Bone marrow (tissue), 2 donors: ENCODE measurements around the gene CDADC1.

Experiments used
- DNase-seq, 2 donors: peaks; one replicate each; lab custom pipeline; 2025; lab: John Stamatoyannopoulos, UW

Gene CDADC1

DNA sequence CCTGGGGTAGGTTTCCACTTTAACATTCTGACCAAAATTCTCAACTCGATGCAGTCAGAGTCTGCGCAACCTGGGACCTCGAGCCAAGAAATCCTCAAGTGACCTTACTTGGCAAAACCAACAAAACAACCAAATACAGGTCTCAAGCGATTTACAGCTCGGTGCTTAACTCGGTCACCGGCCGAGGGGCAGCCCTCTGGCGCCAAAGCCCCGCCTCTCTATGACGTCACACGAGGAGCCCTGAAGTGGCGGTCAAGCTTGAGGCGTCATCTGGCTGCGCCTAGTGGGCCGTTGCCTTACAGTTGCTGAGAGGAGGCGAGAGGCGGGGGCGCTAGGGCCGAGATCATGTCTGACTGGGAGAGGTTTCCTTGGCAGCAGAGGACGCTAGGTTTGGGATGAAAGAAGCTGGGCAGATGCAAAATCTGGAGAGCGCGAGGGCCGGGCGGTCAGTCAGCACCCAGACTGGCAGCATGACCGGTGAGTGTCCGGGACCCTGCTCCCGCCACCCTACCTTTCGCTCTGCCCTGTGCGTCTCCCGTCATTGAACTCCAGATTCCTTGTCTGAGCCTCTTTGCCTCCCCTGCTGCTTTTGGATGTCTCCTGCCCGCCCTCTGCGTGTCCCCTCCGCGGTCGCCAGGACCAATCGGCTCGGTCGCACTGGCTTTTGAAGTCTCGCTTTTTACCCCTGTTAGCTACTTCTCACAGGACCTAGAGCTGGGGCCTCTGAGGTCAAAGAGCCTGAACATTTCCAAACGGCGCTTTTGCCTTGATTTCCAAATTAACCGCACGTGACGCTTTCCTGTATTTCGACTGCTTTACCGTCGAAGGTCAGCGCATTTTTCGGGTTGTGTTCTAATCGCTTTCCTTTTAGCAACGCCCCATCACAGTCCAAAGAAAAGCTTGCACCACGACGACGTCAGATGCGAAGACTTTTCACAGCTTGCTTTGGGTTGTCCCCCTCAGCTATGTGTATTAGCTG lies at the start of gene CDADC1:
Gene CDADC1 (plus strand): TSS at position 283 of the 979 bp plus-strand sequence. CDS start 113 bp downstream, at position 396.
- peak; percentile 77 to 86 for DNase-seq

GRCh38 chr13:49206641-49207040 lies 41.1 kb upstream of the CDADC1 start:
- DNase-seq: no peak

GRCh38 chr13:49208619-49209018 lies 39.1 kb upstream of the CDADC1 start:
- no peak for DNase-seq

DNA sequence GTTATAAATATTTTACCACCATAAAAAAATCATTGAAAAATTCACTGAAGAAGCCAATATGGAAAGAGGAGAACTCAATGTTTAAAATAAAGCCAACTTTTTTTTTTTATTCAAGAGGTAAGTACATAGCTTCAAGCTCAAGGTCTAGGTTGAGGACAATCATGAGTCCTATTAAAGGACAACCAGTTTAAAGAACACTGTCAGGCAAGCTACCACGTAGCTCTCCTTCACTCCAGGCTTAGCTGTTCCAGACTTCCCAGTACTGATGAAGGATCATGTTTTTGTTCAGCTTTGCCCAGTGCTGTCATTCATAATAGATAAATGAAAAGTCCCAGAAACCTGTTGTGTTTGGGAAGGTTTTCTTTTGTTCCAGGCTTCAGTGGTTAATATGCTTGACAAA lies 37.6 kb upstream of the CDADC1 start:
- DNase-seq: no peak

DNA sequence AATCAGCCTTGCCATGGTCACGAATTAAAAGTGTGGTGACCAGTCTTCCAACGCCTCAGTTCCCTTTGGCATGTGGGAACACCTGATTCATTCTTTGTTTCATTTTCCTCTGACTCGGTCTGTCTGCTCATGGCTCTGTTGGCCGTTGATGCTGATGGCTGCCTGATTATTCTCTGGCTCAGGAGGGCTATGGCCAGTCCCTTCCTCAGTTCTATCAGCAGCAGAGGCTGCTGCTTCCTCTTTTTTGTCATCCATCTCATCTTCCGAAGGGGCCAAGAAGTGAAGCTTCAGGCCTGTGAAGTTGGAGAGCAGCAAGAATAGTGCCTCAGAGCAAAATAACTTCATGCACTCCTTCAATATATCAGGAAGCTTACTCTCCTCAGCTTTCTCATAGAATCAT lies 37.1 kb upstream of the CDADC1 start:
- DNase-seq: no peak

GRCh38 chr13:49213539-49213938 lies 34.2 kb upstream of the CDADC1 start:
- DNase-seq: no peak

DNA sequence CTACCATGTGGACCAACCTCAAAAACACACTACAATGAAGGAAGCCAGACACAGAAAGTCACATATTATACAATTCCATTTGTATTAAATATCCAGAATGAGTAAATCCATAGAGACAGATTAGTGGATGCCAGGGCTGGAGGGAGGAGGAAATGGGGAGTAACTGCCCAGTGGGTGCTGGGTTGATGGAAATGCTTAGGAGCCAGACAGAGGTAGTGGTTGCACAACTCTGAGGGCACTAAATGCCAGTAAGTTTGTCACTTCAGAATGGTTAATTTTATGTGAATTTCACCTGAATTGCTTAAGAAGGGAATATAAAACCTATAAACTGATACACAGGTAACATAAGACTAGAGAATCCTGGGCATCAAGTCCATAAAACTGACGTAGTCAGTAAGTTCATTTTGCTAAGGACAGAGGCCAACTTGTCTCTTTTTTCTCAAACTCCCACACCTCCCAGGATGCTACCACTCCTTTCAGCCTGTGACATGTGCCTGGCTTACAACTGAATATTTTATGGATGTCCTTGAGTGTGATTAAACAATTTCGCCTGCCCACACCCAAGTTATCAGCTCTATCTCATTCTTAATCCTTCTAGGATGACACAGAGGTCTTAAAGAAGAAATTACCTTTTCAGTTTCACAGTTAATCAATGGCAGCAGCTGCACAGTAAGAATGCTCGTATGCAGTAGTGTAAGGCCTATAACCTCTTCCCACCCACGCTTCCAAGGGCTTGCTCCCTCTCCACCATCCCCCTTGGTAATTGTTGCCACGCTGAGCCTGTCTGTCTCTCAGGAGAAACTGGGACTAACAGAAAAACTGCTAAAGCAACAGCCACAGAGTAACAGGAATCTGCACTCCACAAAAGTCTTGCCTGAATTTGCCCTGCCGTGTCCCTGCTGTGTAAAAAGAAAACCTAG lies 33.5 kb upstream of the CDADC1 start:
- no peak for DNase-seq

GRCh38 chr13:49214917-49215376 lies 32.8 kb upstream of the CDADC1 start:
- peak; percentile 23 to 85 for DNase-seq

DNA sequence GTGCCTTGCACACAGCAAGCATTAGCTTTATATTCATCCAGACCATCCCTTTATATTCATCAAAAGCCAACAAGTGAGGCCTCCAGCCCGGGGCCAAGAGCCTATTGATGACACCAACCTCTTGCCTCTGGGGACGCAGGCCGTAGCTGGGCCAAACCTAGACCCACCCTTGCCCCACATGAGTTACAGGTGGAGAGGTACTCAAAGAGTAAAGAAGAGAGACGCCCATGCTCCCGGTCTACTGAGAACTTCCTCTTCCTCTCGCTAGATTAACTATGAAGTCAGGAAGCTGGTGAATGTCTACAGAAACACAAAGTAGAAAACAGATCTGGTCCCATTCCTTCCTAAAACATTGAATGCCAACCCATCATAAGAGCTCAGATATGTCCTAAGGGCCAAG lies 31.4 kb upstream of the CDADC1 start:
- no peak for DNase-seq

DNA sequence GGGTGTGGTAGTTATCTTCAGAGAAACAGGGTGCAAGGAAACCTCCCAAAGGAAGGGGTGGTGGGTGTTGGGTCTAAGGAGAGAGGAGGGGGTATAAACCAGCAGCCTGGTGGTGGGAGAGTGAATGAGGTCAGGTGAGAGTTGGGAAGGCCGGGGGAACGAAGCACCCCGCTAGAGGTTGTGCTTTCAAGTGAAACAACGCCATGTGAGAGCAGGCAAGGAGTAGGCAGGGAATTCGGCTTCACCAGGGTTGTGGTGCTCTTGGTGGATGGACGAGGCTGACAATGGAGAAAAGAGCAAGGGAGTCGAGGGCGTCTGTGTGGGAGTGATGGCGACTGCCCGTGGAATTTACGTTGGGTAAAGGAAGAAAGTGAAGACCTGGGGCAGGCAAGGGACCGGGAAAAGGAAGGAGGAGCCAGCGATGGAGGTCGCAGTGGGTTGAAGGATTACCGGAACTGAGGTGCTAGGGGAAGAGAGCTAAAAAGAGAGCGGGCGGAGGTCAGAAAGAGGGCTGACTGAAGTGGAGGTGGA lies 29.7 kb upstream of the CDADC1 start:
- no peak for DNase-seq

GRCh38 chr13:49218493-49219051 lies 29.2 kb upstream of the CDADC1 start:
- no peak for DNase-seq

- no peak for DNase-seq
Observed at GRCh38 chr13:49219647-49220035, 28.1 kb upstream of the CDADC1 start.

GRCh38 chr13:49220036-49220855 lies 27.5 kb upstream of the CDADC1 start, which contains the start of gene MLNR:
TSS of gene MLNR (plus strand) at chr13:49220338. CDS start at chr13:49220338, 0 bp downstream.
- DNase-seq: peak; percentile 22 to 34

DNA sequence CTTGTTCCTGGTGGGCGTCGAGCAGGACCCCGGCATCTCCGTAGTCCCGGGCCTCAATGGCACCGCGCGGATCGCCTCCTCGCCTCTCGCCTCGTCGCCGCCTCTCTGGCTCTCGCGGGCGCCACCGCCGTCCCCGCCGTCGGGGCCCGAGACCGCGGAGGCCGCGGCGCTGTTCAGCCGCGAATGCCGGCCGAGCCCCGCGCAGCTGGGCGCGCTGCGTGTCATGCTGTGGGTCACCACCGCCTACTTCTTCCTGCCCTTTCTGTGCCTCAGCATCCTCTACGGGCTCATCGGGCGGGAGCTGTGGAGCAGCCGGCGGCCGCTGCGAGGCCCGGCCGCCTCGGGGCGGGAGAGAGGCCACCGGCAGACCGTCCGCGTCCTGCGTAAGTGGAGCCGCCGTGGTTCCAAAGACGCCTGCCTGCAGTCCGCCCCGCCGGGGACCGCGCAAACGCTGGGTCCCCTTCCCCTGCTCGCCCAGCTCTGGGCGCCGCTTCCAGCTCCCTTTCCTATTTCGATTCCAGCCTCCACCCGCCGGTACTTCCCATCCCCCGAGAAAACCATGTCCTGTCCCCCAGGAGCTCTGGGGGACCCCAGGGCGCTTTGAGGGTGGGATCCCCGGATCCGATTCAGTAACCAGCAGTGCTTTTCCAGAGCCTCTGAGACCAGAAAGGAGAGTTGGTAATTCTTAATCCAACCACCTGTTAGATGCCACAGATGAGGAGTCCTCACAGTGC lies 26.7 kb upstream of the CDADC1 start:
- no peak for DNase-seq

GRCh38 chr13:49221590-49221965 lies 26.1 kb upstream of the CDADC1 start:
- no peak for DNase-seq

GRCh38 chr13:49225223-49226042 lies 22.3 kb upstream of the CDADC1 start:
- no peak for DNase-seq

DNA sequence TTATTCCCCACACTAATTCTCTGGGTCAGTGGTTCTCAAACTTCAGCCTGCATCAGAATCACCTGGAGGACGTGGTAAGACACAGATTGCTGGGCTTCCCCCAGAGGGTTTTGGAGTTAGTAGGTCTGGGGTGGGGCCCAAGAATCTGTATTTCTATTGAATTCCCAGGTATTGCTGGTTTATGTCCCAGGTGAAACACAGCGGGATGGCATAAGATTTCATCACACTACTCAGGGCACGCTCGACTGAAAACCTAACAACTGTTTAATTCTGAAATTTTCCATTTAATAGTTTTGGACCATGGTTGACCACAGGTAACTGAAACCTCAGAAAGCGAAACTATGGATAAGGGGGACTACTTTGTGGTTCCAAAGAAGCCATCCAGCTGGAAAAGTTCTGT lies 21.1 kb upstream of the CDADC1 start:
- no peak for DNase-seq

GRCh38 chr13:49234741-49235140 lies 13.0 kb upstream of the CDADC1 start:
- no peak for DNase-seq

- DNase-seq: no peak
Observed at GRCh38 chr13:49235856-49236431, 11.8 kb upstream of the CDADC1 start.
